ENCODE data around the gene ADAM15.
A peak's percentile ranks its signal among the peaks of the same experiment; 100 is the strongest.

The ADAM15 gene

DNA sequence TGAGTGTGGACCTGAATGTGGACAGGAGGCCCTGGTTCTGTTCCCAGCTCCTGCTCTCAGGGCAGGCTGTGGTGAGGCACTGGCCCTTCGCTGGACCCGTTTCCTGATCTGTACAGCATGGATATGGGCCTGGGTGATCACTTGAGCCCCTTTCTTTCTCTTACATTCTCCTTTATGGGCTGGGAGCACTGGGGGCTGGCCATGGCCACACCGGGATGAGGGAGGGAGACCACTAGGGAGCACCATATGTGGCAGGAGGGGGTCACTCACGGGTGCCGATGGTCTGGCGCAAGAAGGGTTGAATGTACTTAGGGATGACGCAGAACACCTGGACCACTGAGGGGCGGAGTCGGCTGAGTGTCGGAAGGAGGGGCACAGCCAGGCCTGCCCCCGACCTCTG, 20.2 kb upstream of the ADAM15 start:
- no peak for DNase-seq

DNA sequence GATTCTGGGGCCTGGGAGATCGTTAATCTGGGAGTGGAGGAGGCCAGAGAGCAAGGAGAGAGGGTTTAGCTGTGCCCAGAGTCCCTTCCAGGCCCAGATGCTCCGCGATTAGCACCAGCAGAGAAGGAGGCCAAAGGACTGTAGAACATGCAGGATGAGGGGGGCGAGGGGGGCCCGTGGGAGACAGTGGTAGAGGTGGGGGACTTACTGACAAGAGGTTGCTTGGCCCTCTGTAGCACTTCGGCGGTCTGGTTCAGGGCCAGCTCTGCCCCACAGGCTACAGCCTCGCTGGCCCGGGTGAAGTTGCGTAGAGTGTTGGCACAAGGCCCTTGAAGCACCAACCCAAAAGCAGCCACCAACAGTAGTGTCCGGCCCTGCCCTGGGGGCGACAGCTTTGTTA, 18.2 kb upstream of the ADAM15 start:
- DNase-seq: no peak

DNA sequence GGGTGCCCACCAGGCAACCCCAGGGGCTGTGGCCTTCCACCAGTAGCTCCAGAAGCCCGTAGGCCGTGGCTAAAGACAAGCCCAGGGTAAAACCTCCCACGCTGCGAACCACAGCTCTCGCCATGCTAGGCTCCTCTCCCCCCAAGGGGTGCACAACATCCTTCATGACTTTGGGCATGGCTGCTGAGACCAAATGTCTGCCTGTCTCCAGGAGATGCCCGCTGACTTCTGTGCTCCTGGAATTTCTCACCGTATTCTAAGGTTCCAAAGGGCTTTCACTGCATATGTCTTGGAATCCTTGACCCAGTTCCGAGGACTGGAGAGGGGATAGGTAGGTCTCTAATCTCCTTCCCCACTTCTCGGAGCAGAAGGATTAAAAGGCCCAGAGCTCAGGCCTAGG, 17.6 kb upstream of the ADAM15 start, which contains the start of the genes DCST1 and DCST2:
DCST1 (plus strand) TSS at position 301 of the 400 bp plus-strand sequence. CDS start 213 bp downstream, outside the sequence.
DCST2 (minus strand) TSS at position 258 of the 400 bp plus-strand sequence; CDS start at position 178, 80 bp downstream.
- no peak for DNase-seq

DNA sequence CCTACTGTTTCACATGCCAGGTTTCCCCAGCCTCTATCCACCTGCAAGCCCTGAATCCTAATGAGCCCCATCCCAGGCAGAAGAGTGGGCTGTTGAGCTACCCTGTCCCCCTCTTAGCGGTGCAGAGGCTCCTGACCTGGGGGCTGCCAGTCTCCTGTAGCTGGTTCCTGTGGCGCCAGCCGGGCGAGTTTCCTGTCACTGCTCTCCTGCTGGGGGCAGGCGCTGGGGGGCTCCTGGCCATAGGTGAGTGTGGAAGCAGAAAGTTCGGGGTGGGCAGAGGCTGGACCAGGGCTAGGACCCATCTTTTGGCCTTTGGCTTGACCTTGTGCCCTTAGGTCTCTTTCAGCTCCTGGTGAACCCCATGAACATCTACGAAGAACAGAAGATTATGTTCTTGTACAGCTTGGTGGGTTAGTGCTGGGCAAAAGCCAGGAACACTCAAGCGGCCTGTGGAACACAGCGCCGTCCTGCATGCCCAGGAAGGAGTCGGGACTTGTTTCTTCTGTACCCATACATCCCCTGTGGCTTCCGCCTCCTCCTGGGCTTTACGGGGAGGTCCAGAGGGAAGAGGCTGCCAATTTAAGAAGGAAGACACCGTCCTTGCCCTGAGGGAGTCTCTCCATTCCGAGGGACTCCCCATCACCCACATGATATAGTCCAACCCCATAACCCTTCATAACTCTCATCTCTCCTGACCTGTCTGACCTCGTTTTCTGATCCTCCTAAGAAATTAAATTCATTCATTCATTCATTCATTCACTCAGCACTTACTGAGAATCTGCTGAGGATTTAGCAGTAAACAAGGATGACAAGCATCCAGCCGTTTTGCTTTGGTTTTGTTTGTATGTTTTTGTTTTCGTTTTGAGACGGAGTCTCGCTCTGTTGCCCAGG, 16.6 kb upstream of the ADAM15 start:
- no peak for DNase-seq

DNA sequence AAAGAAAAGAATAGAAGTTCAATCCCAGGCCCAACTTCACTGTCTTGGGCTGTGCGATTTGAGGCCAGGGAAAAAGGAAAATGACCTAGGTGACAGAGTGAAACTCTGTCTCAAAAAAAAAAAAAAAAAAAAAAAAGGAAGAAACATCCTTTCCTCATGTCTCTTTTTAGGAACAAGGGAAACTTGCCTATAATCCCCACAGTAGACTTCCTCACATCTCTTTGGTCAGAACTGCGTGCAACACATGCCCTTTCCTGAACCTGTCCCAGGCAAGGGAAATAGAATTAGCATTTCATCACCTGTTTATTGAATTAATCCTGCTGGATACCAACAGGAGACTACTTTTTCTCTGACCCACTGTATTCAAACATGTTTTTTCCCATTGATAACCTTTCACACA, 15.2 kb upstream of the ADAM15 start:
- DNase-seq: no peak

DNA sequence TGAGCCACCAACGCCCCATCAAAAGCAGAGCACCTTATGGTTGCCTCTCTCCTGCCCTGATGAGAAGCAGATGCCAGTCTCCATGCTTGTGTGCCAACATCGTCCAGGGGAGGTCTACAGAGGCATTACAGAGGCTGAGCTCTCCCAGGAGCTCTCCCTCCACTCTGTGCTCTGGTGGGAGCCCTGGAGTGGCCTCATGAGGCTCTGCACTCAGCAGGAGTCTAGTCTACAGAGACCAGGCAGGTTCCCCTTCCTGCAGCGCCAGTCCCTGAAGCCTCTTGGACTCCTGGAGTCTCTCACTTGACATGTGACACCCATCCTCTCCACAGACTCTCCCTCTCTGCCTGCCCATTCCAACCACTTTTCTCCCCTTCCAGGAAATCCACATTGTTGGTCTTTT, 14.1 kb upstream of the ADAM15 start:
- DNase-seq: no peak

DNA sequence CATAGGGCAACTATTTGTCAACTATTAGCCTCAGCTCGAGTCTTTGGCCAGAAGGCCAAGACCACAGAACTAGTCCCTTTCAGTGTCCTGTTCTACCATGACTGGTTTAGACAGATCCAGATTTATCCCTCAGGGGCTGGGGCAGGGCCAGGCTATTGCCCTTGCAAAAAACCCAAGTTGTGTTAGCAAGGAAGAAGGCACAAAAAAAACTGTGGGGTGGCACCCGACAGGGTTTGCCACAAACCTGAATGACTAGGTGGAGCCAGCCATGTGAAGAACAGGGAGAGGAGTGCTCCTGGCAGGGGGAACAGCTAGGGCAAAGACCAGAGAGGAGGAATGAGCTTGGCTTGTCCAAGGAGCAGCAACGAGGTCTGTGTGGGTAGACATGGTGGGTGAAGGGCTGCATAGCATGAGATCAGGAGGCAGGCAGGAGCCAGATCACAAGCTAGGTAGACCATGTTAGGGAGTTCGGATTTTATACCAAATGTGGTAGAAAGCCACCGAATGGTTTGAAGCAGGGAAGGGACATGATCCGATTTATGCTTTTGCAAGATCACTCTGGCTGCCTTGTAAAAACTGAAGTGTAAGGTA, 13.2 kb upstream of the ADAM15 start:
- no peak for DNase-seq

DNA sequence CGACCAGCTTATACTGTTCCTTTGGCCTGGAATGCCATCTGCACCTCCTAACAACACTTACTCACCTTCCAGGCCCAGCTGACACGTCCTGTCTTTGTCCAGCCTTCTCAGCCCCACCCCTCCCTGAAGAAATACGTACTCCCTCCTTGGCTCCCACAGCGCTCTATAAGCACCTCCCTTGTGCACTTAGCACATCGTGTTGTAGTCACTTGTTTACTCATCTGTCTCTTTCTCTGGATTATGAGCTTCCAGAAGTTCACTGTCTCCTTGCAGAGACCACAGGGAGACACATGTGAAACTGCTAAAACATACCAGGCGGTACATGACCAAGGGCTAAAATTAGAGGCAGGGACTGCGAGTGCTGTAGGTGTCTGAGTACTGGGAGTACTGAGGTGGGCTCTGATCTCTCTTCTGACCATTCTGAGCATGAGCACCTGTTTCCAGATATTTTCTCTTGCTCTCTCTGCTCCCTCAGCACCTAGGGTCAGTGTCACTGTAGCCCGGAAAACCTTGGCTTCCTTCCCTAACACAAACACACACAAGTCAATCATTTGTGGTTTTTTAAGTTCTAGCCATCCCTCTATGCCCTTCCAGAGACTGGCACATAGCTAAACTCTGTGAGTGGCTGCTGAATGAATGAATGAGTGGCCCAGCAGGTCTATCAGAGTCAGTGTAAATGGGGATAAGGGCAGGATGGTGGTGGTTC, 12.4 kb upstream of the ADAM15 start:
- DNase-seq: no peak

DNA sequence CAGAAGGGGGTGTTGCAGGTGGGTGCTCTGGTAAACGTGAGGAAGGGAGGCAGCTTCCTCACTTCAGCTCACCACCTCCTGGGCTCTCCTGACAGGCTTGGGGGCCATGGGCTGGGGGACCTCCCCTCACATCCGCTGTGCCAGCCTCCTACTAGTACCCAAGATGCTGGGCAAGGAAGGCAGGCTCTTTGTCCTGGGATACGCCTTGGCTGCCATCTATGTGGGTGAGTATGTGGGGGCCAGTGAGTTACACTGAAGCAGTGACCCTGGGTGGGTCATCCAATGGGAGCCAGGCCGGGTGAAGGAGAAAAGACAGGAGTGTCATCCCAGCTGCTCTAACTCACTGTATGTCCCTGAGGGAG, 11.8 kb upstream of the ADAM15 start:
- DNase-seq: no peak

DNA sequence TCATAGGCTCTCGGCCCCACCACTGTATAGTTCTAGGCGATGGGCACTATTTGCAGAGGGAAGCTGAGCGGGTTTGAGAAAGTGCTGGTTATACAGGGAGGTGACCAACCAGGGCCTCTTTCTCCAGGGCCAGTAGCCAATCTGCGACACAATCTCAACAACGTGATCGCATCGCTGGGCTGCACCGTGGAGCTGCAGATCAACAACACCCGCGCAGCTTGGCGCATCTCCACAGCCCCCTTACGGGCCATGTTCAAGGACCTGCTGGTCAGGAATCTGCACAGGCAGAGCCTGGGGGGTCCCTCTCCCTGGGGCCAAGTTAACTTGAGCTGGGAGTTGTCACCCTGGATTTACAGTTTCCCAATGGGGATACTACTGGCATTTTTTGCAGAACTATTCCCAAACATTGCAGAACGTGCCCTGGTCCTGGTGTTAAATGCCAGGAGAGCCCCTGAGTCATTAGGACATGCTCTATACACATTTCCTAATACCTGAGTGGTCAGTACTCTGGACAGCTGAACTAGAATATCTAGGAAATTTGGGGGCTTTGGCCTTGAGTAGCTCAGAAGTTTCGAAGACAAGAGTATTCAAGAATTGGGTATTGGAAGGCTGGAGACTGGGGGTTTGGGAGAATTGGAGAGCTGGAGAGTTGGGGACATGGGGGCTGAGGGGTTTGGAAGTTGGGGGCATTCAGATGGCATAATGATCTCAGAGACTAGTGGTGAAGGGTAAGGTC, 10.6 kb upstream of the ADAM15 start:
- no peak for DNase-seq

DNA sequence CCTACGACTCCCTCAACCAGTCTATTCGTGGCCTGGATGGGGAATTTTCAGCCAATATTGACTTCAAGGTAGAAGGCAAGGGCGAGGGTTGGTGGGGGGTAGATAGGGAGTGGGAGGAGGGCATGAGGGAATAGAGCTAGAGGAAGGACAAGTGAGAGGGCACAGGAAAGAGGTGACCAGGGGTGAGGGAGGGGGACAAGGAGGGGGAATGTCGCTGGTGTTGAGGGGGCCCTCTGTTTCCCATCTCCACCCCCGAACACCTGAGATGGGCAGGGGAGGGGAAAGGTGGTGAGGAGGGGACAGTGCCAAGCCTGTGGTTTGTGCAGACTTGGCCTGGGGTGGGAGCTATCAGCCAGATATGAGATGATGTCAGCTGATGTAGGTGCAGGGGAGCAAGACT, 8.3 kb upstream of the ADAM15 start:
- no peak for DNase-seq

DNA sequence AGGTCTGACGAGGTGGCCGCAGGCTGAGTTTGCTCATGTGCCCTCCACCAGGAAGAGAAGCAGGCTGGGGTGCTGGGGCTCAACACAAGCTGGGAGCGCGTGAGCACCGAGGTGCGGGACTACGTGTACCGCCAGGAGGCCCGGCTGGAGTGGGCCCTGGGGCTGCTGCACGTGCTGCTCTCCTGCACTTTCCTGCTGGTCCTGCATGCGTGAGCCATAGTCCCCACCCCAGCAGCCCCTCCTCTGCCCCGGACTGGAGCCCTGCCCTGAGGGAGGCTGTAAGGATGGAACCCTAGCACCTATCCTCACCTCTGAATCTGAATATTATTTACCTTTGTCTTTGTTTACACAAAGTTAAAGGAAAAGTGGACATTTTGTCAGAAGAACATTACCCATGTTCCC, 7.8 kb upstream of the ADAM15 start:
- no peak for DNase-seq

DNA sequence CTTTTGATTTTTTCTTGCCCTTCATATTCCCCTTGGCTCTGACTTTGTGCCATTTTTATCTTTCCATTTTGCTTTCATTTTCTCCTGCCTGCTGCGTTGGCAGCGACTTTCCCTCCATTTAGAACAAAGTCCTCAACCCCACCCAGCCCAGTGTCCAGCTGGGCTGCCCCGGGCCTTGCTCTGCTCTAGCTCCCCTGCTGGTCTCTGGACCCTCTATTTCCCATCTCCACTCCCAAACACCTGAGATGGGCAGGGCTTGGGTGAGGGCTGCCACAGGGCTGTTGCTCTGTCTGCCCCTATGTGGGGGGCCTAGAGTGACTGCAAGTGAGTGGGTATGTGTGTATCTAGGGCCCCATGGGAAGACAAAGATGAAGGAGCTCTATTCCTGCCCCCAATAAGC, 7.3 kb upstream of the ADAM15 start:
- DNase-seq: no peak

DNA sequence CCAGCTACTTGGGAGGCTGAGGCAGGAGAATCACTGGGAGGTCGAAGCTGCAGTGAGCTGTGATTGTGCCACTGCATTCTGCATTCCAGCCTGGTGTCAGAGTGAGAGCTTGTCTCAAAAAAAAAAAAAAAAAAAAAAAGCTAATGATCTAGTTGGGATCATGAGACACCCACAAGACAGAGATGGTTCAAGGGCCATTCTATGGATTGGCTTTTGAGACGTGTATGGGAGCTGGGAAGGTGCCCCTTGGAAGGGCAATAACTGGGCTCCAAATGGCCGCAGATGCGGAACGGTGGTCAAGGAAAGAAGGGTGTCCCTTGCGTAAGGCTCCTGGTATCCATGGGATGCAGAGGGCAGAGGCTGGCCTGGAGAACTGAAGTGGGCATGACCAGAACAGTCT, 6.8 kb upstream of the ADAM15 start:
- no peak for DNase-seq

DNA sequence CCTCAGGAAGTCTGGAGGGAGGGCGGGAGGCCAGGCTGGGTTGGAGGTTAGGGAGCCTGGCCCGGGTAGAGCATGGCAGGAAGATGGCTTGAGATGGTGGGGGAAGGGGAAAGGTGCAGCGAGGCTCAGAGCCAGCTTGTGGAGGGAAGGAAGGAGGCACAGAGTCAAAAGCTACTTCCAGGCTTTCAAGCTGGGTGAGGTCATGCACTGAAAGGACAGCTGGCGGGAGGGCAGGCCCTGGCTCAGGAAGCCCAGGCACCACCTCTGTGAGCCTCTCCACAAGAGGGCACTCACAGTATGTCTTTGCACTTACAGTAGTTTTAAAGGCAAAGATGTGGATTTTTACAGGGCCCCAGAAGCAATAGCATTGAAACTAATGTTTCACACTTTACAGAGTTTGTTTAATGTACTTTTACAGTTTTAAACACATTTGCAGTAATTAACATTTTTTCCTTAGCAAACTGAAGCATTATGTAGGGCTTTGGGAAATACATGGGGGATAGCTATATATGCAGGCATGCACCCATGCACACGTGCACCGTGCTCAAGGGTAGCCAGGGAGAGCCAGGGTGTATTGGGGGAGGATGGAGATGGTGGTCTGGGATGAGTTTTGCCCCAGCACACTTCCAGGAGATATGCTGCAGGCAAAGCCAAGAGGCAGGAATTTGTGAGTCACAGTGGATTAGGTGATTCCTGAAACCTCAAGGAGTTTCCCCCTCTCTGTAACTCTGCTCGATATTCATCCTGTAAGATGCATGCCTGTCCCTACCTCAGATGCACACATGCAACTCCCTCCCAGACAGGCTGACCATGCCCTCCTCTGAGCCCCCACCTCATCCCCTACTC, 6.1 kb upstream of the ADAM15 start:
- peak; percentile 46 for DNase-seq

DNA sequence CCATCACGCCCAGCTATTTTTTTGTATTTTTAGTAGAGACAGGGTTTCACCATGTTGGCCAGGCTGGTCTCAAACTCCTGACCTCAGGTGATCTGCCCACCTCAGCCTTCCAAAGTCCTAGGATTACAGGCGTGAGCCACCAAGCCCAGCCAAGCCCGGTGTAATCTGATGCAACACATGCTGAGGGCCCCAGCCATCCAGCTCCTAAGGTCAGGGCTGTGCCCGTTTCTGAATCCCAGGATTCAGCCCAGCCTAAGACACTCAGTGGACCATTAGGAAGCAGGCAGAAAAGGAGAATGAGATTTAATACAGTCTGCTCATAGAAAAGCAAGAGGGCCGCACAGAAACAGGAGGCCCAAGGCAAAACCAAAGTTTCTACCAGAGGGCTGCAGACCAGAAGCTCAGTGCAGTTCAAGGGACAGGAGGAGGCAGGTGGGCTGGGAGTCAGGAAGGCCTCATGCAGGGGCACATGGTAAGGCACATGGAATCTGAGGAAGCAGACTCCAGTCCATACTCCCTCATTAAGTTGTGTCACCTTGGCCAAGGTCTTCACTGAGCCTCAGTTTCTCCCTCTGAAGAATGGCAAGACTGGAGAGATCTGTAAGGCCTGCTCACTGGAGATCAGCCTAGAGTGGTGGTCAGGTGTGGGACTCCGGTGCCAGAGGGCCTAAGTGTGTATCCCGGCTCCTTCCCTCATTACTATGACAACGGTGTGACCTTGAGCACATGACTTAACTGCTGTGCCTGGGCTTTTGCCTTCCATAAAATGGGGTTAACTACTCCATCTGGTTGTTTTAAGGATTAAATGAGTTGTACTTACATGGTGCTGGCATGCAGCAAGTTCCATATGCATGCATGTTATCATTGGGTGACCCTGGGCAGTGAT, 2.4 kb upstream of the ADAM15 start:
- no peak for DNase-seq

DNA sequence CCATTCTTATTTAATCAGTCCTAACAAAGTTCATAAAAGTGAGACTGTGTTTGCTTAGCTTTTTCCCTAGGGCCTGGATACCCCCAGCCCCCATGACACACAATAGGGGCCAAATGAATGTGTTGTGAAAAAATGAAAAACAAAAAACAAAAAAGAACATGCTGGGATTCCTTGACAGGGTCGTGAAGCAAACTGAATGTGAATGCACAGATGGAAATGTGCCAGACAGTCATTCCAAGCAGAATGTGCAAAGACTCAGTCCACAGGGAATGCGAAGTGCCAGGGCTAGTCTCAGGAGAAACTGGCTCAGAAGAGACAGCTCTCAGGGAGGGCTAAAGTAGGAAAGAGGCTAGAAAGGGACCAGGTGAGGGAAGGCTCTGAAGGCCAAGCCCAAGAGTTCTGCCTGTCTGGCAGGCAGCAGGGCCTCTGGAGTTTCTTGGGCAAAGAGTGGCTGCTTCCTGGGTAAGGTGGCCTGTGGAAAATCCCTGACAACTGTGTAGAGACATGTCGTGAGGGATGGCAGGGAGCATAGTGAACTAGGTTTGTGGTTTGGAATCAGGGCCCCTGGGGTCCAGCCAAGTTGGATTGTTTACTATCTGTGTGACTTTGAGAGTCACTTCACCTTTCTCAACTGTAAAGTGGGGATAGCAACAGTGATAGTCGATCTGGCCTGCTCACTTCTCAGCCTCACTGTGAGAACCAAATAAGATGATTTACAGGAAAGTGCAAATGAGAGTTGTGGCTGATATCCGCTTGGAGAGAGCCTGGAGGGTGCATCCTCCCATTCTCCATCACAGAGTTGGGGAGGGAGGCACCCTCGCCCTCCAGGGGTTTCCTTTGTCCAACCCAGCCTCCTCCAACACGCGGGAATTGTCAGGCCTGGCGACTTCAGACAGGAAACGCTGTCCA, 1.2 kb upstream of the ADAM15 start:
- DNase-seq: no peak

DNA sequence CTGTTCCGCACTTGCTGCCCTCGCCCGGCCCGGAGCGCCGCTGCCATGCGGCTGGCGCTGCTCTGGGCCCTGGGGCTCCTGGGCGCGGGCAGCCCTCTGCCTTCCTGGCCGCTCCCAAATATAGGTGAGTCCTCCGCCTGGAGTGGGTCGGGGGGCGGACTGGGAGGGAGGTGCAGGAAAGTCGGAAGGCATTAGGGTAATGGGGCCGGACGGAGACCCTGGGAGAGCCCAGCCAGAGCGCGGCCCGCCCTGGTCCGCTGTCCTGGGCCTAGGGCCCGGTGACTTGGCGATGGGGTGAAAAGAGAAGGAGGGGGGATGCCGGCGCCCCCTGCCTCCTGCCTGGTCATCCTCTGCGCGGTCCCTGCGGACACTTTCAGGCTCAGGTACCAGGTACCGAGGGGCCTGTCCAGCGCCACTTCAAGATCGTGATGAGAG, 243 bp downstream of the ADAM15 start:
- no peak for DNase-seq

DNA sequence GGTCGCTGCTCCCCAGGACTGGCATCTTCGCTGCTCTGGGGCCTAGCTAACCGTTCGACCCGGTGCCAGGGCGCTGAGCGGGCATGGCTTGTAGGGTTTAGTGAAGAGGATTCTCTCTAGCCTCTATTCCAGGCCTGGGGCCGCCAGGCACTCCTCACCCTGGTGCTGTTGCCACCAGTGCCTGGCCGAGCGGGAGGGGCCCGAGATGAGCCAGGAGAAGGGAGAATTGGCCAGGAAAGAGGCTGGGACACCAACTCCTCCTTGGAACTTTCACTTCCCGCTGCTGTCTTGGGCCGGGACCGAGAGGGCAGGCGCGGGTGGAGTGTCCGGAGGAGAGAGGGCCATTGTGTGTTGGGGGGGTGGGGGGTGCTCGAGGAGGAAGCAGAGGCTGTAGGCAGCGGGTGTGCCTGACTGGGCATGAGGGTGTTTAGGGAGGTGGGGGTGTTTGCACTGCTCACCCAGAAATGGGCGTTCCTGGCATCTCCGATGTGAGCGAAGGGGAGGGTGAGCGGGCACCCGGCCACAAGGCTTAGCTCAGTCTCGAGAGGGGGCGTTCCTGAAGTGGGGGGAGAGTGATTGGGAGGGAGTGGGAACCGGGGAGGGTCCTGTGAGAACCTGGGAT, 772 bp downstream of the ADAM15 start:
- peak; percentile 42 for DNase-seq

All from stimulated activated CD4-positive, alpha-beta T cell treated with anti-CD3 and anti-CD28 coated beads, Interleukin-12 subunit alpha, Interleukin-12 subunit beta, amount 100 ng/mL, for 4 hours (primary cell).